GM18909 (cell line): ENCODE data around the gene FGF1.

ENCODE experiments used
- ATAC-seq: cut with Tn5 transposase; IDR thresholded peaks from one replicate; pipeline ENCODE4 v1.9.1; 2021; ENCODE audit warnings: mild to moderate bottlenecking; ENCODE audit not compliant: unreplicated experiment, poor library complexity

The FGF1 gene

GRCh38 chr5:142697356-142698255, 11.7 kb upstream of the FGF1 start:
- no peak for ATAC-seq

GRCh38 chr5:142696379-142696778, 10.5 kb upstream of the FGF1 start:
- ATAC-seq: no peak

GRCh38 chr5:142694092-142694856, 8.4 kb upstream of the FGF1 start:
- ATAC-seq: no peak

GRCh38 chr5:142692321-142692894, 6.5 kb upstream of the FGF1 start:
- ATAC-seq: no peak

DNA sequence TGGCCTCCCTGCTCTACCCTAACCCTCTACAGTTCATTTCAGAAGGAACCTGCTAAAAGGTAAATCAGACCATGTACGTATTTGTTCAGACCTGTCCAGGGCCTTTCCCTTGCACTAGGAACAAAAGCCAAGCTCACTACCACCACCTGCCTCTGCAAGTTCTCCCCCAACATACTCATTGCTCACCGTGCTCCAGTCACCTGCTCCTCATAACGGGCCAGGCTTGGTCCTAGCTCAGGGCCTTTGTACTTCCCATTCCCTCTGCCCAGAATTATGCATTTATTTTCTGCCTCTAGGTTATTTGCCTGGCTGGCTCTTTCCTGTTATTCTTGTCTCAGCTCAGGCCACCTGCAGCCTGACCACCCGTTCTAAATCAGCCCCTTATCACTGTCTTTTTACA, 4.8 kb upstream of the FGF1 start:
- no peak for ATAC-seq

DNA sequence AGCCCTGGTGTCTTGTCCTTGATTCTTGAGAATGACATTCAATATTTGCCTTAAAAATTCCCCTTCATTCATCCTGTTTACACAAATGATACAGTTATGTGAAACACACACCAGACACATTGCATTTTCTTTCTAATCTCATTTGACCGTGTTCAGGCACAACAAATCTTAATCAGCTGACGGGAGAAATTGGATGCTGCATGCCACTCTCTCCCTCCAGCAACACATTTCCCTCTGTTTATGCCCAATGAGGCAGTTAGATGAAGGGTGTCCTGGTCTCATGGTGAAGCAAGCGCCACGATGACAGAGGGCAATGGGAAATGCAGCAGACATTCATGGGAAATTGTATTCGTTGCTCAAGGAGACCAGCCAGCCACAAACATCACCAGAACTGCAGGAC, 3.2 kb upstream of the FGF1 start:
- ATAC-seq: no peak

GRCh38 chr5:142688281-142688989, 2.5 kb upstream of the FGF1 start:
- no peak for ATAC-seq

- no peak for ATAC-seq
Measured at GRCh38 chr5:142686968-142687367, 1.1 kb upstream of the FGF1 start.

GRCh38 chr5:142686210-142686734, 382 bp upstream of the FGF1 start:
- no peak for ATAC-seq

GRCh38 chr5:142684508-142685041, 1.3 kb downstream of the FGF1 start:
- ATAC-seq: no peak

GRCh38 chr5:142683881-142684505, 1.9 kb downstream of the FGF1 start:
- no peak for ATAC-seq

DNA sequence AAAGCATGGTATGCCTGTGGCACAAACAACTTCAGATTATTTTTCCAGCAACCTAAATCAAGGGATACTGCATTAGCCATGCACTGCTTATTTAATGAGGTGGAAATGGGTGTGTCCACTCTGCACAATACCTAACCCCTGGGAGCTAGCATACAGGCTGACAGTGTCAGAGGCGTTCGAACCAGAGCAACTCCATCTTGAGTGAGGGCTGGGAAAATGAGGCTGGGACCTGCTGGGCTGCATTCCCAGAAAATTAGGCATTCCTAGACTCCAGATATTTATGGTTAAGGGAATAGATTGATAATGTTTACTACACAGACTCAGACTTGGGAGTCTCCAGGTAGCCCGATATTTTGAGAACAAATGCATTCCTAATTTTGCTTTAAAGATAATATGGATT, 2.8 kb downstream of the FGF1 start:
- ATAC-seq: no peak

DNA sequence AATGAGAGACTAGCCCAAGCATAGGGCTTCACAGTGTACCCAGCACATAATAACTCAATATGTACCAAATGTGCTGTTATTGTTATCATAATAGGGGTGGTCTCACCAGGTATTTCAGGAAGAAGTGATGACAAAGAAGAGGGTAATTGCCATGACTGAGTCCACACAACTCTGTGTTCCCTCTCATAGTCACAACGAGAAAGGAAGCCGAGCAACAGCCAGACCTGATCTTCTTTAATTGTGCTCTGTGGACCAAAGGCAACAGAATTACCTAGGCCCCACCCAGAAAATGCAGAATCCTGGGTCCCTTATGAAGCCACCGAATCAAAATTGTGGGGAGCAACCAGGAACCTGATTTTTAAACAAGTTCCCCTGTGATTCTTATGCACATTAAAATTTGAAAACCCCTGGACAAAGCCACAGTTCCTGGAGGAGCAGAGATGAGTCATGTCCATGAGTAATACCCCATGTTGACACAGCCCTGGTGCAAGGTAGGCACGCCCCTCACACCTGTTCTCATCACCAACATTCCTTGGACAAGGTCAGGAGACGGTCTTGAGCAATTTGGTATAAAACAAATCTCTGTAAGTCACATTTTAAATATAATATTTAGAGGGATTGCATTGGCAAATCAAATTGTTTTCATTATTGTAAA, 5.2 kb downstream of the FGF1 start:
- no peak for ATAC-seq

- no peak for ATAC-seq
Measured at GRCh38 chr5:142679744-142680143, 6.1 kb downstream of the FGF1 start.

GRCh38 chr5:142678529-142678928, 7.4 kb downstream of the FGF1 start:
- no peak for ATAC-seq

GRCh38 chr5:142677198-142677597, 8.7 kb downstream of the FGF1 start:
- no peak for ATAC-seq

DNA sequence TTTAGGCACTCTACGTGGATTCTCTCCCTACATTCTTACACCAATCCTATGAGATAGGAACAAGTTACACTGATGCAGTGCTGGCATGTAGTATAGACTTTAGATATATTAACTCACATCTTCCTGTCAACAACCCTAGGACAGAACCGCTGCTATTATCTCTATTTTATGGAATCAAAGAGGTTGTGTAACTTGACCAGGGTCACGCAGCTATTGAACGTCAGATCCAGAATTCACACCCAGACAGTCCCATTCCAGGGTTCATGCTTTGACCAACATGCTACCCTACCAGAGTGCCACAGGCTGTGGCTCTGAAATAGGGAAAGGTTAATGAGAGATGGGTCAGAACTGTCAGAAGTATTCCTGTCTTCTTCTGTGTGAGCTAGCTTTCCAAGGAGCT, 9.6 kb downstream of the FGF1 start:
- ATAC-seq: no peak

DNA sequence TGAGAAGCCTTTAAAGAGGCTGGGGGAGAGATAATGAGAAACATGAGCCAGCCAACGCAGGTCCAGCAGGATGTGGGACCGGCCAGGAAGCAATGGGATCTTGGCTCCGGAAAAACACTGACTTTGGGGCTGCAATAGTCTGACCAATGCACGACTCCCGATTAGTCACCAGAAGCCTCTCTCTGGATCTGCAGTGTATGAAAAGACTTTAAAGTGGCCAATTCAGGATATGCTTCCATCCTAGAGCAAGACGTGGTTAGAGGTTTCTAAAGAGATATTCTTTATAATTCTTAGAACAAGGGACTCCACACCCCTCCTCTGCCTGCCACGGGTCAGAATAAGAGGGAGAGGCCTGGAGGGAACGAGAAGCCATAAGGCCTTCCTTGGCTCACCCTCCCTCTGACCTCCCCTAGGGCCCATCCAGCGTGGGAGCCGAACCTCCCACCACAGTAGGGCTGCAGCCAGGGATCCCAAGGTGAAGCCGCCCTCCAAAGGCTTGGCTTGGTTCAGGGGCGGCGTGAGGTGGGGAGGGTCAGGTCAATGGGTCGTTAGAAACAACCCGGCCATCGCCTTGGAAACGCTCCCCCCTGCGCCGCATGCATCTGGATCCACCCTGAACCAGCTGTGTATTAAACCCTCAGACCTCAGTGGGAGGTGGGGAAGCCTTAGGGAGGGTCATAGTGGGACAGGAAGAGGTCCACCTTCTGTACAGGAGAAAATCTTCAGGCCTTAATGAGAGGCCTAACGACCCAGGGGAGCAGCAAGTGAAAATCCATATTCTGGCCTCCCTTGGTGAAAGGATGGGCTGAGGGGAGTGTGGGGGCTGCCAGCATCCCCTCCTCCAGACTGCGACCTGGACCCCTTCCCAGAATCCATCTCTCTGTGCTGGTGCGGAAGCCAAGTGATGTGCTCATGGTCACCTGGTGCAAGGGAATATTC, 11.1 kb downstream of the FGF1 start:
- no peak for ATAC-seq
